Lung microvascular endothelial cell (primary cell): Measurements from ENCODE around the gene HES7. TPM values are rescaled to one million over a fixed set of nuclear protein-coding genes. Genes with fewer than 3 reads are reported as not detected.

Source experiments
- DNase-seq, 2 donors: peaks; one replicate each; pipeline versions ENCODE4 v3.0.0 to v3.0.0-alpha.2; 2010; ENCODE audit warnings: low read depth in 2 of 2
- total RNA-seq: library from RNA; depleted of rRNA; stranded (reverse); fragments of >200 nt; gene quantifications from 2 replicates; pipeline ENCODE4 v1.2.1, GENCODE V29; 2014

Gene HES7
- total RNA-seq, 1 donor from 2014 or later: not detected

DNA sequence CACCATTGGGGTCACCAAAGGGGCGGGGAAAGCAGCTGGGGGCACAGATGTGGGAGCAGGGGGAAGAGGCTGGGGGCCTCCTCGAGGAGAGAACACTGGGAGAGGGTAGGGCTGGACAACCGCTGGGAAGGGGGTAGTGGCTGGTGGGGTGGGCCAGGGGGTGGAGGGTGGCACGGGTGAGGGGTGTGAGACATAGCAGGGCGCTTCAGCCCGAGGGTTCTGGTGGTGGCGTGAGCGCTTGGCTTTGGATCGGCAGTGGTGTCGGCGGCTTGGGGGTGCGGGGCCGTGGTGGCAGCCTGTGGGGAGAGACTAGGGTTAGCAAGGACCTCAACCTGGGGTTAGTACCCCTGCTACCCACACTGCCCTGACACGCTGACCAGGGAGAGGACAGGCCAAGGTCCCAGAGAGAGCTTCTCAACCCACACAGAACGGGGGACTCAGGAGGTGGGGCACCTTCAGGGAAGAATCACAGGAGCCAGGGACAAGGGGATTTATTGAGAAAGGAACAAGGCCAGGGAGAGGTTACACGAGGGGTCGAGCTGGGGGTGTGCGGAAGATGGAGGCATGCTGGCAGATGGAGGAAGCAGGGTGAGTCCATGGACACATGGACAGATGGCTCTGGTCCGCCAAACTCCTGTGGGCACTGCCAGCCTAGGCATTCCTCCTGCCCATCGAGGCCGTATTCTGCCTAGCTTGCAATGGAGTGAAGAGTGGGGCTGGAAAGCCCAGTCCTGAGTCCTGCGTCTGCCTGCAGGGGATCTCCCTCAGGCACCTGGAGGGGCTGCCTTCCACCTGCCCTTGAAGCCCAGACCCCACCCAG lies 19.9 kb upstream of the HES7 start:
- DNase-seq: no peak

DNA sequence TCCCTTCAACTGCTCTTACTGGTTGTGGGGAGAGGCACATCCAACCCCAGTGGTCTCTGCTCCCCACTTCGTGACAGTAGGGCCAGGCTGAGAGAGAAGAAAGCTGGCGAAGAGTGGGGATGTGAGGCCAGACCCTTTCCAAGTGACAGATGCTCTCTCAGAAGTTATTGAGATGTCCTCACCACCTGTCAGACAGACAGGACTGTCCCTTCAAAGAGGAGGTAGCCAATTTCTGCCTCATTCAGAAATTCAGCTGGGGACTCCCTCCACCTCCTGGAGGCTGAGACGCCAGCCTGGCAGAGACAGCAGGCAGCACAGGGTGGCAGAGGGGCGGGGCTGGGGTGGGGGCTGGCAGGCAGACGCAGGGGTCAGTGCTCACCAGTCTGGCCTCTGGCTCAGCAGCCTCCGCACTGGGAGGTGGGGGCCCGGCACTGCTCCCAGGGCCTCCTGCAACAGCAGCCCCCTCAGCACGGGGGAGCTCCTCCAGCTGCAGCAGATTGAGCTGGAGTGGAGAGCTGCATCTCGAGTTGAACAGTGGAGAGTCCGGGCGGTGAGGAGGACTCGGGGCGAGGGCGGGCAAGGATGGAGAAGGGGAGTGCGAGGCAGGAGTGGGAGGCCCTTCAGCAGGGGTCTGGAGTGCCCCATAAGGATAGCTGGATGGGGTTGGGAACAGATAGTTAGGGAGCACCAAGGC lies 19.1 kb upstream of the HES7 start:
- no peak for DNase-seq

DNA sequence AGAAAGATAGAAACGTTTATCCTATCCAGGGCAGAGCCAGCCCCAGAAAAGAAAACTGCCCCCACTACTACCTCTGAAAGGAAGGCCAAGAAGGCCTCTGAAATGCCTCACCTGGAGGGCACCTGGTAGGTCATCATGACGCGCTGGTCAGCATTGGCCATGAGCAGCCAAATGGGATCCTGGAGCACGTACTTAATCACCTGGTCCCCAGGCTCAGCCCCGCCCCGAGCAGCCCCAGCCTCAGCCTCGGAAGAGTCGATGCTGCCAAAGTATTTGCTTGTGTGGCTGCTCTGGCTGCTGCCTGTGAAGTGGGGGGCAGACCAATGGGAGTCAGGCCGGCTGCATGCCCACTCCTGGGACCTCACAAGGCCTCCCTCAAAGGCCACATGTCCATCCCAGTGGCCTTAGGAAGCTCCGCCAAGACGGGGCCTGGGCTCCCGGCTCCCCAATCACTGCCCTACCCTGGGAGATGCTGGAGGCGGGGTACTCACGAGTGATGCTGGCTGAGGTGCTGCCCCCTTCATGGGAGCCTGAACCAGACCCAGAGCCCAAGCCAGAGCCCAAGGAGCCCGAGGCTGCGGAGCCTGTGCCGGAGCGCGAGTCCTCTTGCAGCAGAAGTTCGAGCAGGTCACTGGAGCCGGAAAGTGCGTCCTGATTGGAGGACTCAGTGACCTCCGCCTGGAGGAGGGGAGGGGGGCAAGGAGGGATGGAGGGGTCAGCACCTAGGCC lies 18.4 kb upstream of the HES7 start:
- no peak for DNase-seq

GRCh38 chr17:8141741-8142140 lies 17.8 kb upstream of the HES7 start:
- DNase-seq: no peak

DNA sequence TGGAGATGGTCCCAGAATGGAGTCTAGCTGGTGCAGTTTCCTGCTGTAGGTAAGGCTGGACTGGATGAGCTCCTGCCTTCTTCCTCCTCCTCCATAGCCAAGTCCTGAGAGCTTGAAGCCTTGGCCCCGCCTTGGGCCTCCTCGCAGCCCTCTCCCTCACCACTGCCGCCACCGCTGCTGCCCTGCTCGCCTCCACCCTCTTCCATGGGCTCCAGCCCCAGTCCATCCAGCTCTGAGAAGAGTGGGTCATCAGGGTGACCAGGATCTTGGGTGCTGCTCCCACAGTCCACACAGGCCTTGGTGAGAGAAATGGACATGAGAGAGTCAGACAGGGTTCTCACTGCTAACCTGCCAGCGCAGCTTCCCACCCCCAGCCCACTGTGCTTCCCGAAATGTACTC lies 17.1 kb upstream of the HES7 start:
- DNase-seq: no peak

DNA sequence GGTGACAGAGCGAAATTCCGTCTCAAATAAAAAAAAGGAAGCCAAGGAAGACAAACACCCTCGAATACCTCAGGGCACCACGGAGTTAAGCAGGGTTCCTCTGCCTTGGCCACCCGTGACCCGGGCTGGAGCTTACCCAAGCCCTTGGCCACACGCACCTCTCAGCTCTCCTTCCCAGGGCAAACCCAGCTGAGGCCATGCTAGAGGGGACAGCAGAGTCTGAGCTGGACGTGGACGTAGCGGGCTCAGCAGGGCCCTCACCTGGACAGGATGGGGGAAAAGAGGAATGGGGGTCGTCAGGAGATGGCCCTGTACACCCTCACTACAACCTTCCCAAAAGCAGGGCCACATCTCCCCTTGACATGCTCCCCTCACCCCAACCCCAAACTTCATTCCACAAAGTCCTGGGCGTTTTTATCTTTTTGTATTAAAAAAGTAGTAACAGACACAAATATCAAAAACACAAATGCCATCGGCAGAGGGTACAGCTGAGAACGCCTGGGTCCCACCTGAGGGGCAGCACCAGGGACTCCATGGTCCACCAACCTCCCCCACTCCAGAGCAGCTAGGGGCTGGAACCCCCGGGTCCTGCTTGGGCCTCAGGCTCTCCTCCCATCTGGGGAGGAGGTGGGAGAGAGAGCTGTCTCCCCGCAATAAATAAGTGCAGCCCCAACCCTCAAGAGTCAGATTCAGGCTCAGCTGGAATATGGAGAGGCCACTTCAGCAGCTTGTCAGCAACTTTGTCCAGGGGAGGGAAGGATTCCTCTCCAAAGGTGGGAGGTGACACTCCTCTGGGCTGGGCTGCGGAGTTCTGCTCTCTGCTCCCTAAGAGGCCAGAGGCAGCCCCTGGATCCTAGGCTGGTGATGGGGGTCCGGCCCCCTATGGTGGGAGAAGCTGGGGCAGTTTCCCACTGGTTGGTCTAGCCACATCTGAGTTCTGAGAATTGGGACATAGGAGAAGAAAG lies 16.4 kb upstream of the HES7 start:
- DNase-seq: no peak

DNA sequence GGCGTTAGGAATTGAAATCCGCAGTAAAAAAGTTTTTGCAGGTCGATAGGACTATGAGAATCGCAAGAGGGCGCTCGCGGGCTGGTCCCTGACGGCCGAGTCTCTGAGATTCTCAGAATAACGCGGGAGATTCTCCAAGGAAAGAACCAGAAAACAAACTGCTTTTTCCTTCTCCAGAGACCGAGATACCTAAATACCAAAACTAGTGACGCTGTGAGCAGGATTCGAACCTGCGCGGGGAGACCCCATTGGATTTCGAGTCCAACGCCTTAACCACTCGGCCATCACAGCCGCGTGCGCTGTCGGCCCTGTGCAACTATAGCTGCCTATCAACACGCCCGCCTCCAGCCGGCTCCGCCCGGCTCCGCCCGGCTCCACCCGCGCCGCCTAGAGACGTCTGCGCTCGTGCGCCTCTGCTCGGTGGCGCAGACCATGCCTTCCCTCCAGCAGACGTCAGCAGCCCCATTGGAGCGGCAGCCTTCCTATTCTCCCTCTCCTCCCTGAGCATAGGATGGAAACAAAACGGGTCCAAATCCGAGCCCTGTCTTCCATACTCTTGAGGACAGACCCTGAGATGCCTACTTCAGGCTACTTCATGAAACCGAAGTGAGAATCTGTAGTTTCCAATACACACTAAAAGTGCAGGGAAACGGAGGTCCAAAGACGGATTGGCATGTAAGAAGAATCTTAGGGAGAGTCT lies 14.9 kb upstream of the HES7 start:
- DNase-seq: peak; percentile 93 to 97

DNA sequence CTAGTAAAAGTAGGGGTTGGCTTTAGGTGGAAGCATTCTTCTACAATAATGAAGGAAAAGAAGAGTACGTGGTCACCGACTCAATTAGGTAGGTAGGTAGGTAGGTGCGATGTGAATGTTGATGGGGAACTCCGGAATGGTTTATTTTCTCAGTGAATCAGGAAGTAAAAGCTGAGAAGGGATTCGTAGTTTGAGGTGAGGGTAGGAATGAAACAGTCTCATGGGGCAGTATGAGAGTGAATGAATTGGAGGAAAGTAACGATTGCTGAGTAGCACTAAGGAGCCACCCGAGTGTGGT lies 14.4 kb upstream of the HES7 start:
- DNase-seq: no peak

- DNase-seq: no peak
Observed at GRCh38 chr17:8137645-8138373, 13.9 kb upstream of the HES7 start.

GRCh38 chr17:8133941-8134340 lies 10.0 kb upstream of the HES7 start:
- no peak for DNase-seq

DNA sequence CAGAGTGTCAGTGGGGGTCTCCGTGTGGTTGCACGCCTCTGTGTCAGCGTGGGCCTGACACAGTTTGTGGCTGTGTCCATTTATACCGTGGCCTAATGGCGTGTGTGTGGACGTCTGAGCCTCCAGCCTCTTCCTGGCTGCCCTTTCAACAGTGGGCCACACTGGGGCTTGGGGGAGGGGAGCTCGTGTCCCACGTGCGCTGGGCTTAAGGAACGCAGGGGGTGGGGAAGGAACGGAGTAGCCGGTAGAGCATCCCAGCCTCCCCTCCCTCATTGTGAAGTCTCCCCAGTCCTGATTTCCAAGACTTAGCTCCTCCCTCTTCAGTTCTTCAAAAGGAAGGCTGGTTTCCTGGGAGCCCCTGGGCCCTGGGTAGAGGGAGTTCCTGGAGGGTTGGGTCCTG lies 9.5 kb upstream of the HES7 start:
- DNase-seq: no peak

- peak in 1 of 2 donors; percentile 51 for DNase-seq
Observed at GRCh38 chr17:8131844-8132441, 8.0 kb upstream of the HES7 start.

GRCh38 chr17:8128125-8128784 lies 4.3 kb upstream of the HES7 start:
- DNase-seq: no peak

DNA sequence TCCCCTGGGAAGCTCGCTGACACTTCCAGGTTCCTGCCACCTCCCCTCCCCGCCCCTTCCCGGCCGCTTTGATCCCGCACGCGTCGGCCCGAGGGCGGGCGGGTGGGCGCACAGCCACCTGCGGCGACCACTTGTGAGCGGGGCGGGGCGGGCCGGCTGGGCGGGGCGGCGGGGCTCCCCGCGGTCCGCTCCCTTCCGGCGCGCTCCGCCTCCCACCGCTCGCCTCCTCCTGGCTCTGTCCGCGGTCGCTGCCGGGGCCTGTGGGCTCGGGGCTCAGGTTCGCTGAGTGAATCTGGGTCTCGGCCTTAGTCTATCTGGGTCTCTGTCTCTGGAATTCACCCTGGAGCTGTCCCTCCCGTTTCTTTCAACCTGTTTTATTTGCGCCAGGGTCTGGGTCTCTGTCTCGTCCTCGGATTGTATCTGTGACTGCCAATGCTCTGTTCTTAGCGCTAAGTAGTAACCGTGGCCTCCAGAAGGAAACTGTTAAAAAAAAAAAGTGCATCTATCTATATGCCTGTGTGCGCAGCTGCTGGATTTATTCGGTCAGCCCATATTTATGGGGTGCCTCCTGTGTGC lies 2.7 kb upstream of the HES7 start:
- peak in 1 of 2 donors; percentile 36 for DNase-seq

DNA sequence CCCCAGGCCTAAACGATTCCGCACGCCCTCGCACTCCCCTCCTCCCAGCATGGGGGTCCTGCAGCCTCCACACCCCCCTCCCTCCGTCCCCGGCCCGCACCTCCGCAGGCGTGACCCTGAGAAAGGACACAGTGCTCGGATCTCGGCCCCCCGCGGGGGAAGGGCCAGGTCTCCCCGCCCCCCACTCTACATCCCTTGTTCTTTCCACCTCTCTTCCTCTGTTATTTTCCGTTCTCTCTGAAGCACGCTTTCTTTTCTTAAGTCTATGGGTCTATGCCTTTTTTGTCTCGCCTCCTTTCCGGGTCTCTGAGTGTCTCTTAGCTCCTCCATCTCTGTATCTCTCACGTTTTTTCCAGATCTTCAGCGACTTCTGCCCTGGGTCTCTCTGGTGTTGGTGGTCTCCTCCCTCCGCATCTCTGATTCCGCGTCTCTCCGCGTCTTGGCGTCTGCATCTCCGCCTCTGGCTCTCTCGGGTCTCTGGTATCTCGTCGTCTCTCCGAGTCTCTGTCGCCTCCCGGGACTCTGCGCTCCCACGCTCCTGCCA lies 2.1 kb upstream of the HES7 start:
- DNase-seq: no peak

DNA sequence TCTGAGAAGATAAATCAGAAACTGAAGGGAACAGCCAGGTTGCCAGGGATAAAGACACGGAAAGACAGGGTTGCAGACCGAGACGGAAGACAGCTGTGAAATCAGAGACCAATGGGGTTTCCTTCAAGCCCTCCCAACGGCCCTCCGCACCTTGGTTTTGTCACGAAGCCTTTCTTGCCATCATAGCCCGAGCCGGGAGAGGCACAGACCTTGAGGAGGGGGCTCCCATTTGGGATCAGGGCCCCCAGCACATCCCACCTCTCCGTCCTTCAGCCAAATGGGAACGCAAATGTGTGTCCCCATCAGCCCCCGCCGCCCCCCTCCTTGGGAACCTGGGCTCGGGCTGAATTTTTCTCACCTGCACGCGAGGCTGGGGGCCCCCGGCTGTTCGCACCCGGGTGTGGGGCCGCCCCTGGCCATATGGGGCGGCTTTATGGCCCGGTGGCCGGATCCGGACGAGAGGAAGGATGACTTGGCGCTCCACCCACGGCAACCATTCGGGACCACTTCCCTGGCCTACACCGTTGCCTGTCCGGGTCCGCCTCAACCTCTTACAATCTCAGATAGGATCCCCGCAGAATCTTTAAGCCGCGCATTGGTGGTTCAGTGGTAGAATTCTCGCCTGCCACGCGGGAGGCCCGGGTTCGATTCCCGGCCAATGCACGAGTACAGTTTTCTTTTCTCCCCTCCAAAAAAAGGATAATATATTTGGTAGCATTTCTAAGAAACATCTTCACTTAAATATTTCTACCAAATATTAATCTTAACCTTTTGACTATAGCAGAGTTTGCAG lies 1.4 kb upstream of the HES7 start:
- DNase-seq: peak; percentile 71 to 78

- DNase-seq: peak in 1 of 2 donors; percentile 41
Observed at GRCh38 chr17:8124350-8125153, 646 bp upstream of the HES7 start.
